GM21390 (cell line): Measurements from ENCODE around the gene ALKBH8.

ENCODE experiments used
- ATAC-seq: cut with Tn5 transposase; IDR thresholded peaks from one replicate; pipeline ENCODE4 v1.9.1; 2021; ENCODE audit not compliant: unreplicated experiment

ALKBH8 gene, protein sequence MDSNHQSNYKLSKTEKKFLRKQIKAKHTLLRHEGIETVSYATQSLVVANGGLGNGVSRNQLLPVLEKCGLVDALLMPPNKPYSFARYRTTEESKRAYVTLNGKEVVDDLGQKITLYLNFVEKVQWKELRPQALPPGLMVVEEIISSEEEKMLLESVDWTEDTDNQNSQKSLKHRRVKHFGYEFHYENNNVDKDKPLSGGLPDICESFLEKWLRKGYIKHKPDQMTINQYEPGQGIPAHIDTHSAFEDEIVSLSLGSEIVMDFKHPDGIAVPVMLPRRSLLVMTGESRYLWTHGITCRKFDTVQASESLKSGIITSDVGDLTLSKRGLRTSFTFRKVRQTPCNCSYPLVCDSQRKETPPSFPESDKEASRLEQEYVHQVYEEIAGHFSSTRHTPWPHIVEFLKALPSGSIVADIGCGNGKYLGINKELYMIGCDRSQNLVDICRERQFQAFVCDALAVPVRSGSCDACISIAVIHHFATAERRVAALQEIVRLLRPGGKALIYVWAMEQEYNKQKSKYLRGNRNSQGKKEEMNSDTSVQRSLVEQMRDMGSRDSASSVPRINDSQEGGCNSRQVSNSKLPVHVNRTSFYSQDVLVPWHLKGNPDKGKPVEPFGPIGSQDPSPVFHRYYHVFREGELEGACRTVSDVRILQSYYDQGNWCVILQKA

DNA sequence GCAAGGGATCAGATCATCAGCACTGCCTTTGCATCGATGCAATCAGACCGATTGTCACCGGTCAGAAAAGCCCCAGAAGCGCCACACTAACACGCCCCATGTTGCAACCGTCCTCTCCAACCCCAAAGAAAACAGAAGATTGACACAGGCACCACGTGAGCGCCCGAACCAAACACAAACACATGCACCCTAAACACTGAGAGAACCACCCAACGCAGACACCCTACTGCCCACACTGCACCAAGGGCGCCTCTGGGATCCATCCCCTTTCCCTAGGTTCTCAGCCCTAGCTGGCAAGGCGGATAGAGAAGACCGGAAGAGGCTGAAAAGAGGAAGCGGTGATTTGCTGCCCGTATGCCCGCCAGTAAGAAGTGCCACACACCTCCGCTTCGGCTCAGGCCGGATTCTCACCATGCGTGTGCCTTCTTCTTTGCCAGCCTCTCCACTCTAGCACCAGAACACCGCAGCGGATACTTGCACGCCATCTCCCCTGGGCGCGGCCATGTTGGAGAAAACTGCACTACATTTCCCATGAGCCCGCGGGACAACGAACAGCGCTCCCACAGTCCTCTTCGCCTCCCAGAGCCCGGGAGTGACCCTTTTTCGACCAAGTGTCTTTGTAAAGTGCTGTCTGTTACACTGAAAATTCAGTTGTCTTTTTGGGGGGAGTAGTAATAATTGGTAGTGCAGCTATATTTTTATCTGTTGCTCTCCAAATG lies at the start of gene ALKBH8:
TSS of gene ALKBH8 (minus strand) at position 517 of the 719 bp plus-strand sequence. CDS start 4,842 bp downstream, outside the sequence.
- peak; percentile 77 for ATAC-seq

- ATAC-seq = no peak
Observed at GRCh38 chr11:107612445-107612844, 46.9 kb upstream of the ALKBH8 start.

GRCh38 chr11:107609400-107610218 lies 44.1 kb upstream of the ALKBH8 start:
- no peak for ATAC-seq

DNA sequence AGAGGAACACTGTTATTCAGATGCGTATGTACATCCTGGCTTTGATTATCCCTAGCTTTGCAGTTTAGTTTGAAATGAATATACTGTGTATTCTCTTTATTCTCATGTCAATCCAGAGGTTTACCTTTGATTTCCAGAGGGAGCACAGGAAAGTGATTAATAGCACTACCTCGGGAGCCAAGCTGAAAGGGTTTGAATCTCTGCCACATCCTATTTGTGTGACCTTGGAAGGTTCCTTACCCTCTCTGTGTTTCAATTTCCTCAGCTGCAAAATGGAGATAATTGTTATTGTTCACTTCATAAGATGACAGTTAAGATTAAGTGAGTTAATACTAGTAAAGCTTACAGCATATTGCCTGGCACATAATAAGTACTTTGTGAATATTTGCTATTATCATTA lies 43.3 kb upstream of the ALKBH8 start:
- no peak for ATAC-seq

DNA sequence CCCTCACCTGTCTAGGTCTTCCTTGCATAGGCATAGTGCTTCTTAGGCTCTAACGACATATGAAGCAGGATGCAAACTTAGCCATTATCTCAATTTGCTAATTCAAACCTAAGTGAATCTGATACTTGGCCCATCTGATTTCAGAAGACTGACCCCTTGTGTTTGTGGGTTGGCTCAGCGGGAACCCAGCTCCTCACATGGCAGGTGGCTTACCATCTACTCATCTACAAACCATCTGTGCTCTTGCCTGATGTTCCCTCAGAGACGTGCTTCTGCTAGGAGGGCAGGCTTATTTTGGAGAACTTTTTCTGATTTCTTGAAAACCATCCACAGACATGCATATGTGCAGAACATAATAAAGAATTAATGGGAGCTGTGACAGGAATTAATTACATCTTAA lies 40.6 kb upstream of the ALKBH8 start:
- no peak for ATAC-seq

DNA sequence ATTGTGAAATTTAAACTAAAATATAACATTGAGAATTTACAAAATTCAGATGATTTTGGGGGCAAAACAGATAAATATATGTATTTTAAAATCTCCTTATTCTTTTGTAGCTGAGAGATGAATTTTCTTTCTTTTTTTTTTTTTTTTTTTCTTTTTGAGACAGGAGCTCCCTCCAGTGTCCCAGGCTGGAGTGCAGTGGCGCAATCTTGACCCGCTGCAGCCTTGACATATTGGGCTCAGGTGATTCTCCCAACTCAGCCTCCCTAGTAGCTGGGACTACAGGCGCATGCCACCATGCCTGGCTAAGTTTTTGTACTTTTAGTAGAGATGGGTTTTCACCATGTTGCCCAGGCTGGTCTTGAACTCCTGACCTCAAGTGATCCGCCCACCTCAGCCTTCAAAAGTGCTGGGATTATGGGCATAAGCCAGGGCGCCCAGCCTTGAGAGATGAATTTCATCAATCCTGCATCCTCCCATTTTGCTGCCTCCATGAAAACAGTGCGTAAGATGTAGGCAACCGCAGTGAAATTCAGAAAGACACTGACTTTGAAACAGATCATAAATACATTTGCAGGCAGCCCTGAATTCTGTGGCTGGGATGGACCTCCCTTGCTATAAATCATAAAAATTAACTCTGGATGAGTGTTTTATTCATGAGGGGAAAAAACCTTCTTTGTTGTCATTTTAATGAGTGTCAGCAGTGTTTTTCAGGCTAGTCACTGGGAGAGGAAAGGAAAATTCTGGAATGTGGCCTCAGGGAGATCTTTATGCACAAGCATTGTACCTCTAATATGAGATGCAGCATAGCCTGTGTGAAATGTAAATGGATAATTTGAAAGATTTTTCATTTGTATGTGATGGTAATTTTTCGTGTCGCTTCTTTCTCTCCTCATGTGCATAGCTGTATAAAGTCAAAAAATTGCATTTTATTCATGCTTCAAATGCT lies 39.8 kb upstream of the ALKBH8 start:
- ATAC-seq = no peak

- peak; percentile 74 for ATAC-seq
Observed at GRCh38 chr11:107598225-107599139, 32.9 kb upstream of the ALKBH8 start.

- no peak for ATAC-seq
Observed at GRCh38 chr11:107594736-107595135, 29.2 kb upstream of the ALKBH8 start.

- no peak for ATAC-seq
Observed at GRCh38 chr11:107593951-107594350, 28.4 kb upstream of the ALKBH8 start.

DNA sequence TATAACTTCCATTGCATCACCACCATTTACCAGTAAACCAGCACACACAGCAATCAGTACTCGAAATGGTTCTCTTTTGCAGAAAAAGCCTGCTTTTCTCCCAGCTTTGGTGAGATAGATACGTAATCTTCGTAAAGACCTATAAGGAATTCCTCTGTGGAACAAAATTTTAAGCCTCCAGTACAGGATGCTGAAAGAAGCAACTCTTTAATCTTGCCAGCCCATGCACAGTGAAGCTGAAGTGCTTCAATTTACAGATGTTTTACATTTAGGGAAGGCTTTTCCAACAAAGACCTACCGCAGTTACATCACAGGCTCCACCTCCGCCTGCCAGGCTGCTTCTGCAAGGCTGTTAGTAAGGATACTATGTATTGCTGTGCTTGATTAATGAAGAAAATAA lies 27.3 kb upstream of the ALKBH8 start:
- no peak for ATAC-seq

DNA sequence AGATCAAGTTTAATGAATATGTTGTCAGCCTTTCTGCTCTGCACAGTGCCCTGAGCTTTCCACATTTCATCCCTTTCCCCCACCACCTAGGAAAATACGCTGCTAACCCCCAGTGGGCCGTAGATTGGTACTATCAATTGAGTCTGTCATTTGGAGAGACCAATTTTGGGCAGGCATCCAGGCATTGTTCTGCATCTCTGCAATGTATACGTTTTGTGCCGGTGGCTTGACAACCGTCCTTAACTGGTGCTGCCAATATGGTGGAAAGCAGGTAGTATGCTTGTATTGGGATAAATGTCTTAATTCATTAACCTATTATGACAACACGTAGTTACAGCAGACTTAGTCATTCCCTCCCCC lies 26.7 kb upstream of the ALKBH8 start:
- ATAC-seq = no peak

- ATAC-seq = no peak
Observed at GRCh38 chr11:107591378-107592230, 26.1 kb upstream of the ALKBH8 start.

- no peak for ATAC-seq
Observed at GRCh38 chr11:107590460-107591377, 25.2 kb upstream of the ALKBH8 start, which contains the start of gene ELMOD1. TSS of gene ELMOD1 (plus strand) at chr11:107591147. CDS start at chr11:107618190, 27,043 bp downstream.

GRCh38 chr11:107587306-107587979 lies 21.9 kb upstream of the ALKBH8 start:
- no peak for ATAC-seq

- ATAC-seq = no peak
Observed at GRCh38 chr11:107583629-107584195, 18.2 kb upstream of the ALKBH8 start.

DNA sequence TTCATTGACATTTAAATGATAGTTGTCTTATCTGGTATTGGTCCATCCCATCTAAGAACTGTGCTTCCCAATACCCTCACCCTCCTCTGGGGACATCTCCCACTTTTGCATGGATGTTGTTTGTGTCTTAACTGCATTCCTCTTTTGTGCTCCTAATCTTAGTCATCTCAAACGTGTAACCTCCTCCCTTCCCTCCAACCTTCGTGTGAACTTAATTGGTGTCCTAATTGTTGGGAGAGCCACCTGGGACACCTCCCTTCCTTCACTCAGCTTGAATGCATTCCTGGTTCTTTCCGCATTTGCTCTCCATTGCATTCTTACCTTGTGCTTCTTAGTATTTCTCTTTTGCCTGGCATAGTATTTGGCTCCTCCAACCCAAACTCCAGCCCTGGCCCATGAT lies 15.6 kb upstream of the ALKBH8 start:
- ATAC-seq = no peak
